IMR-90 (cell line): ENCODE measurements around the gene KCNN3. TPM values are rescaled to one million over a fixed set of nuclear protein-coding genes. Genes with fewer than 3 reads are reported as not detected.
A peak's percentile ranks its signal among the peaks of the same experiment; 100 is the strongest.

Source experiments
- ATAC-seq: fragments of 200-7000 bp; cut with Tn5 transposase; 2 replicates; pipeline ENCODE4 v1.9.1; 2020; ENCODE audit warnings: low read depth, mild to moderate bottlenecking, moderate library complexity
- BruUV-seq: library from RNA; stranded (reverse); fragments of 400-500 nt; replicated peaks from 2 replicates; lab custom pipeline; 2021; lab: Mats Ljungman, UMichigan
- CTCF ChIA-PET: fragments of 300-600 bp; formaldehyde crosslinking; extraction: SDS; loops from one replicate; lab custom pipeline; 2021; ENCODE audit warnings: antibody characterized with exemption; lab: Yijun Ruan, JAX
- POLR2A ChIA-PET: fragments of 300-600 bp; sonication (Branson Sonifier 250); formaldehyde crosslinking; loops from one replicate; lab custom pipeline; 2022; ENCODE audit warnings: antibody characterized with exemption; ENCODE audit not compliant: unreplicated experiment; lab: Charles Lee
- DNase-seq: peaks from one replicate; pipeline ENCODE4 v3.0.0; 2013
- H2AFZ ChIP-seq: replicated peaks from 2 replicates; pipeline ENCODE3; 2013; ENCODE audit warnings: low read length, mild to moderate bottlenecking; ENCODE audit not compliant: poor library complexity
- H2AK5ac ChIP-seq: 2 replicates; pipeline ENCODE4 v1.6.1; 2013; ENCODE audit warnings: low read depth, low read length, inconsistent platforms
- H2AK9ac ChIP-seq: replicated peaks from 2 replicates; pipeline ENCODE3; 2013; ENCODE audit warnings: mild to moderate bottlenecking, low read depth, low read length, moderate library complexity; ENCODE audit not compliant: poor library complexity
- H2BK120ac ChIP-seq: 2 replicates; pipeline ENCODE4 v1.6.1; 2013; ENCODE audit warnings: low read depth, low read length, inconsistent platforms
- H2BK15ac ChIP-seq: 3 replicates; pipeline ENCODE4 v1.6.1; 2013; ENCODE audit warnings: low read depth, low read length, inconsistent platforms
- H2BK20ac ChIP-seq: 2 replicates; pipeline ENCODE4 v1.6.1; 2013; ENCODE audit warnings: low read depth, mild to moderate bottlenecking, inconsistent platforms, low read length, moderate library complexity
- H2BK5ac ChIP-seq: 2 replicates; pipeline ENCODE4 v1.6.1; 2013; ENCODE audit warnings: mild to moderate bottlenecking, low read depth, low read length, inconsistent platforms; ENCODE audit not compliant: poor library complexity, severe bottlenecking
- H3K14ac ChIP-seq: replicated peaks from 2 replicates; pipeline ENCODE4 v1.6.1; 2013; ENCODE audit warnings: low read depth, low read length, inconsistent platforms
- H3K18ac ChIP-seq: 2 replicates; pipeline ENCODE4 v1.6.1; 2013; ENCODE audit warnings: low read depth, low read length, control low read depth
- H3K23ac ChIP-seq: 2 replicates; pipeline ENCODE4 v1.6.1; 2013; ENCODE audit warnings: low read depth, low read length, inconsistent platforms
- H3K27ac ChIP-seq: 2 replicates; pipeline ENCODE4 v1.5.1; 2013; ENCODE audit warnings: mild to moderate bottlenecking, control low read depth, low read length; ENCODE audit not compliant: insufficient read depth
- H3K27me3 ChIP-seq: 2 replicates; pipeline ENCODE4 v1.6.1; 2013; ENCODE audit warnings: low read length; ENCODE audit not compliant: control insufficient read depth, insufficient read depth
- H3K36me3 ChIP-seq: 2 replicates; pipeline ENCODE4 v1.6.1; 2013; ENCODE audit warnings: low read length, mixed read lengths; ENCODE audit not compliant: control insufficient read depth, insufficient read depth
- H3K4ac ChIP-seq: 2 replicates; pipeline ENCODE4 v1.6.1; 2013; ENCODE audit warnings: low read depth, low read length, inconsistent platforms
- H3K4me1 ChIP-seq: 2 replicates; pipeline ENCODE4 v1.6.1; 2013; ENCODE audit warnings: low read length, mixed read lengths; ENCODE audit not compliant: control insufficient read depth, insufficient read depth
- H3K4me2 ChIP-seq: 2 replicates; pipeline ENCODE4 v1.6.1; 2013; ENCODE audit warnings: low read depth, mild to moderate bottlenecking, control low read depth, low read length, moderate library complexity
- H3K4me3 ChIP-seq: 2 replicates; pipeline ENCODE4 v1.5.1; 2013; ENCODE audit warnings: low read depth, mild to moderate bottlenecking, control low read depth, low read length, moderate library complexity; ENCODE audit not compliant: insufficient read depth
- H3K56ac ChIP-seq: 2 replicates; pipeline ENCODE4 v1.6.1; 2013; ENCODE audit warnings: low read length, inconsistent platforms; ENCODE audit not compliant: insufficient read depth; ENCODE audit errors: extremely low read depth
- H3K79me1 ChIP-seq, 2 experiments: 2 replicates each; pipeline ENCODE4 v1.6.1; 2013; ENCODE audit warnings: low read length in 2 of 2, inconsistent platforms in 1 of 2, low read depth in 1 of 2
- H3K9ac ChIP-seq: 2 replicates; pipeline ENCODE4 v1.6.1; 2013; ENCODE audit warnings: low read depth, low read length, control low read depth
- H3K9me1 ChIP-seq: 2 replicates; pipeline ENCODE4 v1.6.1; 2013; ENCODE audit warnings: low read length, inconsistent platforms; ENCODE audit not compliant: insufficient read depth
- H3K9me3 ChIP-seq: 2 replicates; pipeline ENCODE4 v1.6.1; 2013; ENCODE audit warnings: low read length; ENCODE audit not compliant: control insufficient read depth, insufficient read depth
- H4K20me1 ChIP-seq: 2 replicates; pipeline ENCODE4 v1.6.1; 2013; ENCODE audit warnings: low read length, inconsistent platforms; ENCODE audit not compliant: insufficient read depth
- H4K5ac ChIP-seq: 2 replicates; pipeline ENCODE4 v1.6.1; 2013; ENCODE audit warnings: mild to moderate bottlenecking, low read depth, low read length, control low read depth
- H4K8ac ChIP-seq, 2 experiments: 2 replicates each; pipeline ENCODE4 v1.6.1; 2013; ENCODE audit warnings: low read depth in 2 of 2, low read length in 2 of 2, control low read depth in 1 of 2, inconsistent platforms in 1 of 2
- H4K91ac ChIP-seq: 2 replicates; pipeline ENCODE4 v1.6.1; 2013; ENCODE audit warnings: low read depth, low read length, inconsistent platforms; ENCODE audit not compliant: insufficient read depth
- BHLHE40 ChIP-seq: fragments of 150-350 bp; IDR thresholded peaks from 2 replicates; pipeline ENCODE4 v1.6.1; 2016; ENCODE audit warnings: mild to moderate bottlenecking, low read depth, low read length
- FOS ChIP-seq: fragments of 150-350 bp; IDR thresholded peaks from 2 replicates; pipeline ENCODE4 v1.6.1; 2016; ENCODE audit warnings: low read depth, low read length
- MAZ ChIP-seq: IDR thresholded peaks from 2 replicates; pipeline ENCODE4 v1.6.1; 2012; ENCODE audit warnings: low read depth, mild to moderate bottlenecking, low read length, improper control_type of control experiment, moderate library complexity, borderline replicate concordance
- MXI1 ChIP-seq: IDR thresholded peaks from 2 replicates; pipeline ENCODE4 v1.6.1; 2012; ENCODE audit warnings: low read depth, mild to moderate bottlenecking, low read length, moderate library complexity, borderline replicate concordance
- NFE2L2 ChIP-seq: fragments of 150-350 bp; IDR thresholded peaks from 2 replicates; pipeline ENCODE4 v1.6.1; 2016; ENCODE audit warnings: low read depth, mild to moderate bottlenecking, low read length
- POLR2A ChIP-seq: IDR thresholded peaks from 2 replicates; pipeline ENCODE4 v1.6.1; 2012; ENCODE audit warnings: mild to moderate bottlenecking, low read depth, low read length
- RAD21 ChIP-seq: IDR thresholded peaks from 2 replicates; pipeline ENCODE4 v1.6.1; 2012; ENCODE audit warnings: low read length, improper control_type of control experiment
- RCOR1 ChIP-seq: IDR thresholded peaks from 2 replicates; pipeline ENCODE4 v1.6.1; 2012; ENCODE audit warnings: mild to moderate bottlenecking, low read length, improper control_type of control experiment; ENCODE audit not compliant: insufficient replicate concordance
- RFX5 ChIP-seq: IDR thresholded peaks from 2 replicates; pipeline ENCODE4 v1.8.0; 2012; ENCODE audit warnings: low read depth, mild to moderate bottlenecking, low read length, moderate library complexity
- SMC3 ChIP-seq: fragments of 150-350 bp; IDR thresholded peaks from 2 replicates; pipeline ENCODE4 v1.6.1; 2016; ENCODE audit warnings: low read depth, mild to moderate bottlenecking, antibody characterized with exemption, low read length, moderate library complexity
- WGBS, 2 experiments: methylation state at CpG; one replicate each; pipeline versions ENCODE4 v1.1.5 to v1.1.7; 2013; ENCODE audit warnings: missing lambda C conversion rate in 2 of 2; ENCODE audit not compliant: insufficient read length in 1 of 2; ENCODE audit errors: extremely low coverage in 2 of 2; 5-methylcytosine and 5-hydroxymethylcytosine counted together
- dilution Hi-C: fragments of 300-500 bp; cut with HindIII; formaldehyde crosslinking; loops from one replicate; pipeline ENCODE4 v1.14.3; 2018; ENCODE audit warnings: low sequenced_read_pairs; ENCODE audit not compliant: unreplicated experiment
- in situ Hi-C: fragments of 300-500 bp; cut with MboI; formaldehyde crosslinking; loops from 3 replicates; pipeline ENCODE4 v1.14.3; 2019; ENCODE audit warnings: low sequenced_read_pairs, inconsistent platforms, mixed read lengths
- intact Hi-C: fragments of 100-400 bp; cut with micrococcal nuclease; formaldehyde crosslinking; loops from 2 replicates; pipeline ENCODE4 v1.10.0; 2022
- polyA plus RNA-seq, 3 experiments: library from polyadenylated mRNA; depleted of rRNA; stranded (reverse); fragments of >200 nt; gene quantifications; 2 replicates each; pipeline ENCODE4 v1.2.3, GENCODE V29; 2012; ENCODE audit warnings: low replicate concordance in 1 of 3
- total RNA-seq: library from RNA; depleted of rRNA; stranded (reverse); fragments of >200 nt; gene quantifications from 2 replicates; pipeline ENCODE4 v1.2.3, GENCODE V29; 2012
- TF ChIP-seq, protein P1 (sequence below): fragments of 150-350 bp; IDR thresholded peaks from 2 replicates; pipeline ENCODE4 v1.6.1; 2016; ENCODE audit warnings: low read depth, mild to moderate bottlenecking, low read length, moderate library complexity, borderline replicate concordance
- TF ChIP-seq, protein P2 (sequence below): fragments of 150-350 bp; IDR thresholded peaks from 2 replicates; pipeline ENCODE4 v1.6.1; 2017; ENCODE audit warnings: mild to moderate bottlenecking, antibody characterized with exemption, low read length, low read depth
- TF ChIP-seq, protein P3 (sequence below): conservative IDR thresholded peaks from 2 replicates; pipeline ENCODE4 v1.5.1; 2012; ENCODE audit warnings: mild to moderate bottlenecking, low read depth, low read length, improper control_type of control experiment

KCNN3 gene
- total and polyA plus RNA-seq, 2 of the 4 experiments (the other 2 are of a cell fraction), result 0.02 TPM; not detected in 1

DNA sequence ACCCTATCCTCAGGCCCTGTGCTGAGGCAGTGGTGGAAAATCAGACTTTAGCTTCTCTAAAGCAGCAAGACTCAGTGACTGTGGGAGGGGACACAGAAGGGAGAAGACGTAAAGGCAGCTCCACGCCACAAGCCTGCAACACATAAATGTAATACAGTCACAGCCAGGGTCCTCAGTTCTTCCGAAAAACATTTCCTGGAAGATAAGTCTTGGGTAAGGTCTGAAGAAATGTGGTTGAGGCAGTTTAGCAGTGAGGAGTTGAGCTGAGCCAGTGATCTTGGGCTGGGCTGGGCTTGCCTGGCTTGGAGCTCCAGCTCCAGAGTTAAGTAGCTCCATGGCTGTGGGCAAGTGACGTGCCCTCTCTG lies 134.3 kb downstream of the KCNN3 start:
- no peak overlapping the region for H2BK15ac ChIP-seq
- POLR2A ChIA-PET, result no interaction called here
- H3K27me3 ChIP-seq, result peaks cover 16% of the 10 kb centered on the region
- H3K79me1 ChIP-seq, result no peaks in the 10 kb centered on the region
- H3K4ac ChIP-seq, result no peak overlapping the region
- ATAC-seq (no peak), DNase-seq (no peak)
- H3K4me1 ChIP-seq, result peaks cover 2% of the 10 kb centered on the region
- no peaks in the 10 kb centered on the region for H3K9me1 ChIP-seq
- no peak overlapping the region for H2BK120ac ChIP-seq
- no peak overlapping the region for H3K27ac ChIP-seq
- TF ChIP-seq, protein P1, sequence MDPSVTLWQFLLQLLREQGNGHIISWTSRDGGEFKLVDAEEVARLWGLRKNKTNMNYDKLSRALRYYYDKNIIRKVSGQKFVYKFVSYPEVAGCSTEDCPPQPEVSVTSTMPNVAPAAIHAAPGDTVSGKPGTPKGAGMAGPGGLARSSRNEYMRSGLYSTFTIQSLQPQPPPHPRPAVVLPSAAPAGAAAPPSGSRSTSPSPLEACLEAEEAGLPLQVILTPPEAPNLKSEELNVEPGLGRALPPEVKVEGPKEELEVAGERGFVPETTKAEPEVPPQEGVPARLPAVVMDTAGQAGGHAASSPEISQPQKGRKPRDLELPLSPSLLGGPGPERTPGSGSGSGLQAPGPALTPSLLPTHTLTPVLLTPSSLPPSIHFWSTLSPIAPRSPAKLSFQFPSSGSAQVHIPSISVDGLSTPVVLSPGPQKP, result no peak
- no peak for TF ChIP-seq RCOR1
- TF ChIP-seq, protein P2, sequence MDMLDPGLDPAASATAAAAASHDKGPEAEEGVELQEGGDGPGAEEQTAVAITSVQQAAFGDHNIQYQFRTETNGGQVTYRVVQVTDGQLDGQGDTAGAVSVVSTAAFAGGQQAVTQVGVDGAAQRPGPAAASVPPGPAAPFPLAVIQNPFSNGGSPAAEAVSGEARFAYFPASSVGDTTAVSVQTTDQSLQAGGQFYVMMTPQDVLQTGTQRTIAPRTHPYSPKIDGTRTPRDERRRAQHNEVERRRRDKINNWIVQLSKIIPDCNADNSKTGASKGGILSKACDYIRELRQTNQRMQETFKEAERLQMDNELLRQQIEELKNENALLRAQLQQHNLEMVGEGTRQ, result no peak
- no peak for TF ChIP-seq MXI1
- TF ChIP-seq BHLHE40, result no peak
- no peak for TF ChIP-seq RFX5
- TF ChIP-seq FOS, result no peak
- no peak for TF ChIP-seq SMC3
- no peak for TF ChIP-seq MAZ
- no peak for TF ChIP-seq POLR2A
- TF ChIP-seq RAD21, result no peak
- TF ChIP-seq NFE2L2, result no peak
- TF ChIP-seq, protein P3, sequence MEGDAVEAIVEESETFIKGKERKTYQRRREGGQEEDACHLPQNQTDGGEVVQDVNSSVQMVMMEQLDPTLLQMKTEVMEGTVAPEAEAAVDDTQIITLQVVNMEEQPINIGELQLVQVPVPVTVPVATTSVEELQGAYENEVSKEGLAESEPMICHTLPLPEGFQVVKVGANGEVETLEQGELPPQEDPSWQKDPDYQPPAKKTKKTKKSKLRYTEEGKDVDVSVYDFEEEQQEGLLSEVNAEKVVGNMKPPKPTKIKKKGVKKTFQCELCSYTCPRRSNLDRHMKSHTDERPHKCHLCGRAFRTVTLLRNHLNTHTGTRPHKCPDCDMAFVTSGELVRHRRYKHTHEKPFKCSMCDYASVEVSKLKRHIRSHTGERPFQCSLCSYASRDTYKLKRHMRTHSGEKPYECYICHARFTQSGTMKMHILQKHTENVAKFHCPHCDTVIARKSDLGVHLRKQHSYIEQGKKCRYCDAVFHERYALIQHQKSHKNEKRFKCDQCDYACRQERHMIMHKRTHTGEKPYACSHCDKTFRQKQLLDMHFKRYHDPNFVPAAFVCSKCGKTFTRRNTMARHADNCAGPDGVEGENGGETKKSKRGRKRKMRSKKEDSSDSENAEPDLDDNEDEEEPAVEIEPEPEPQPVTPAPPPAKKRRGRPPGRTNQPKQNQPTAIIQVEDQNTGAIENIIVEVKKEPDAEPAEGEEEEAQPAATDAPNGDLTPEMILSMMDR, result no peak
- no peak overlapping the region for H3K18ac ChIP-seq
- no peaks in the 10 kb centered on the region for H3K9me3 ChIP-seq
- H3K4me2 ChIP-seq, result no peak overlapping the region
- no peak overlapping the region for H2AK9ac ChIP-seq
- no TSS peak for BruUV-seq
- H2BK5ac ChIP-seq, result no peak overlapping the region
- no peaks in the 10 kb centered on the region for H3K36me3 ChIP-seq
- H2AFZ ChIP-seq, result no peak overlapping the region
- no peak overlapping the region for H3K9ac ChIP-seq
- no peak overlapping the region for H4K8ac ChIP-seq
- no peak overlapping the region for H3K56ac ChIP-seq
- H4K5ac ChIP-seq, result no peak overlapping the region
- H3K14ac ChIP-seq, result no peak overlapping the region
- intact Hi-C loops (no loop called here), in situ Hi-C loops (no loop called here), dilution Hi-C loops (no loop called here)
- WGBS, 2 experiments, result no CpG with 5 or more reads among the region's 4 CpGs
- no peak overlapping the region for H2BK20ac ChIP-seq
- CTCF ChIA-PET, result no interaction called here
- H4K91ac ChIP-seq, result no peak overlapping the region
- no peaks in the 10 kb centered on the region for H4K20me1 ChIP-seq
- peak overlapping the region; percentile 14; the same call in 1 of the 2 replicates for H2AK5ac ChIP-seq
- H3K4me3 ChIP-seq, result no peak overlapping the region
- H3K23ac ChIP-seq, result no peak overlapping the region; the same call in 1 of the 2 replicates
